RWPE1 (cell line): ENCODE data around the gene GALNTL6.
A peak's percentile ranks its signal among the peaks of the same experiment; 100 is the strongest.

Experiments used
- CTCF ChIA-PET: fragments of 350-600 bp; sonication (Branson Sonifier 250); formaldehyde crosslinking; extraction: SDS; loops from one replicate; lab custom pipeline; 2021; lab: Yijun Ruan, JAX
- POLR2A ChIA-PET: fragments of 400-600 bp; formaldehyde crosslinking; extraction: SDS; loops from one replicate; lab custom pipeline; 2020; ENCODE audit warnings: antibody characterized with exemption; ENCODE audit not compliant: low non-redundant PET; lab: Yijun Ruan, JAX
- DNase-seq: peaks from one replicate; pipeline ENCODE4 v3.0.0; 2012; ENCODE audit warnings: low spot score
- H3K27ac ChIP-seq: fragments of 450-650 bp; 2 replicates; pipeline ENCODE4 v1.5.1; 2017
- CTCF ChIP-seq: fragments of 450-650 bp; conservative IDR thresholded peaks from 2 replicates; pipeline ENCODE4 v1.5.1; 2017; ENCODE audit warnings: low read depth, mild to moderate bottlenecking

GALNTL6 gene

GRCh38 chr4:172129593-172129992, 316.4 kb downstream of the GALNTL6 start:
- no peak for TF ChIP-seq CTCF
- H3K27ac ChIP-seq, result no peak overlapping the region
- ChIA-PET CTCF (no interaction called here), POLR2A (no interaction called here)
- no peak for DNase-seq

- CTCF ChIA-PET, result no interaction called here
- TF ChIP-seq CTCF, result no peak
- POLR2A ChIA-PET, result no interaction called here
Observed at GRCh38 chr4:172134521-172134920, 321.3 kb downstream of the GALNTL6 start.

GRCh38 chr4:172141025-172141424, 327.8 kb downstream of the GALNTL6 start:
- TF ChIP-seq CTCF, result no peak
- no peak for DNase-seq
- POLR2A ChIA-PET, result no interaction called here
- H3K27ac ChIP-seq, result no peak overlapping the region
- CTCF ChIA-PET, result interaction anchor here (0.7 kb wide), 1 partner anchor 132 kb away, joined by 5 read pairs; no protein-coding TSS in a partner anchor

More at GRCh38 chr4:172134521-172134920, 321.3 kb downstream of the GALNTL6 start:
- no peak for DNase-seq
- no peak overlapping the region for H3K27ac ChIP-seq

- CTCF ChIA-PET, result no interaction called here
Observed at GRCh38 chr4:172142281-172142741, 329.1 kb downstream of the GALNTL6 start.

GRCh38 chr4:172143605-172144314, 330.6 kb downstream of the GALNTL6 start:
- CTCF ChIA-PET, result no interaction called here
- TF ChIP-seq CTCF, result no peak
- H3K27ac ChIP-seq, result no peak overlapping the region
- DNase-seq, result no peak
- POLR2A ChIA-PET, result no interaction called here

More at GRCh38 chr4:172142281-172142741, 329.1 kb downstream of the GALNTL6 start:
- POLR2A ChIA-PET, result no interaction called here
- peak; percentile 12 for DNase-seq
- H3K27ac ChIP-seq, result no peak overlapping the region
- TF ChIP-seq CTCF, result no peak

- ChIA-PET CTCF (interaction anchor here (0.7 kb wide), 1 partner anchor 1241 kb away, joined by 8 read pairs; no protein-coding TSS in a partner anchor), POLR2A (no interaction called here)
- no peak for TF ChIP-seq CTCF
- no peak for DNase-seq
- H3K27ac ChIP-seq, result no peak overlapping the region
Observed at GRCh38 chr4:172147687-172148086, 334.5 kb downstream of the GALNTL6 start.
